HT1080 (cell line): ENCODE results near the gene RFESD. TPM values are rescaled to one million over a fixed set of nuclear protein-coding genes. Genes with fewer than 3 reads are reported as not detected.
"Not testable (repeated sequence)": the region's sequence is repeated elsewhere in the genome, so short reads cannot be mapped to it uniquely, and the experiment has no call there.

Source experiments
- DNase-seq: peaks from one replicate; pipeline ENCODE4 v3.0.0-alpha.2; 2015; ENCODE audit warnings: low read depth
- total RNA-seq: library from RNA; depleted of rRNA; stranded (reverse); fragments of >200 nt; shearing (Covaris generic); gene quantifications from 2 replicates; pipeline ENCODE4 v1.2.3, GENCODE V29; 2014

RFESD gene
- total RNA-seq, 1 experiment from 2014 or later: 4.0 TPM

- no peak for DNase-seq
These were observed 18.4 kb upstream of the RFESD start for GRCh38 chr5:95627971-95628810.

- no peak for DNase-seq
These were observed 17.6 kb upstream of the RFESD start for GRCh38 chr5:95628933-95629332.

GRCh38 chr5:95630394-95630917, 16.1 kb upstream of the RFESD start:
- no peak for DNase-seq

GRCh38 chr5:95631255-95631958, 15.2 kb upstream of the RFESD start:
- peak; percentile 68 for DNase-seq

GRCh38 chr5:95631991-95632675, 14.4 kb upstream of the RFESD start:
- DNase-seq: peak; percentile 91

GRCh38 chr5:95632942-95633341, 13.6 kb upstream of the RFESD start:
- DNase-seq: not testable (repeated sequence)

GRCh38 chr5:95633671-95634070, 12.9 kb upstream of the RFESD start:
- DNase-seq: no peak

- DNase-seq: no peak
These were observed 12.5 kb upstream of the RFESD start for GRCh38 chr5:95634081-95634480.

- DNase-seq: no peak
These were observed 7.9 kb upstream of the RFESD start for GRCh38 chr5:95638632-95639031.

- DNase-seq: no peak
These were observed 4.8 kb upstream of the RFESD start for GRCh38 chr5:95641741-95642220.

GRCh38 chr5:95643152-95643551, 3.4 kb upstream of the RFESD start:
- DNase-seq: no peak

GRCh38 chr5:95644351-95645042, 2.1 kb upstream of the RFESD start:
- DNase-seq: peak; percentile 67

GRCh38 chr5:95646226-95646568, 380 bp upstream of the RFESD start:
- not testable (repeated sequence) for DNase-seq

GRCh38 chr5:95647886-95648860, 1.6 kb downstream of the RFESD start:
- DNase-seq: no peak

- DNase-seq: no peak
These were observed 2.7 kb downstream of the RFESD start for GRCh38 chr5:95649274-95649673.

GRCh38 chr5:95649842-95650620, 3.5 kb downstream of the RFESD start:
- DNase-seq: no peak

GRCh38 chr5:95652849-95653248, 6.3 kb downstream of the RFESD start:
- no peak for DNase-seq

- no peak for DNase-seq
These were observed 7.6 kb downstream of the RFESD start for GRCh38 chr5:95654196-95654595.

GRCh38 chr5:95655575-95655974, 9.0 kb downstream of the RFESD start:
- DNase-seq: no peak
